PC-3 (cell line): ENCODE data around the gene NECAB2.
"Not testable (repeated sequence)": the region's sequence is repeated elsewhere in the genome, so short reads cannot be mapped to it uniquely, and the experiment has no call there.

Experiments used
- EZH2phosphoT487 ChIP-seq: fragments of 300-600 bp; sonication (generic); IDR thresholded peaks from 2 replicates; pipeline ENCODE4 v1.6.1; 2018; ENCODE audit warnings: mild to moderate bottlenecking, antibody characterized with exemption, low read length, borderline replicate concordance
- TF ChIP-seq, protein P1 (sequence below): fragments of 300-600 bp; sonication (generic); conservative IDR thresholded peaks from 2 replicates; pipeline ENCODE4 v1.5.1; 2017; ENCODE audit warnings: antibody characterized with exemption, low read depth, mild to moderate bottlenecking, low read length

DNA sequence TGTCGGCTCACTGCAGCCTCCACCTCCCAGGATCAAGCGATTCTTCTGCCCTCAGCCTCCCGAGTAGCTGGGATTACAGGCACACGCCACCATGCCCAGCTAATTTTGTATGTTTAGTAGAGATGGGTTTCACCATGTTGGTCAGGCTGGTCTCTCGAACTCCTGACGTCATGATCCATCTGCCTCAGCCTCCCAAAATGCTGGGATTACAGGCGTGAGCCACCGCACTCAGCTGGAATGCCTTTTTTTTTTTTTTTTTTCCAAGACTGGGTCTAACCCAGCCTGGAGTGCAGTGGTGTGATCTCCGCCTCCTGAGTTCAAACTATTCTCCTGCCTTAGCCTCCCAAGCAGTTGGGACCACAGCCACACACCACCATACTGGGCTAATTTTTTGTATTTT is 26.5 kb upstream of the NECAB2 start:
- TF ChIP-seq, protein P1, sequence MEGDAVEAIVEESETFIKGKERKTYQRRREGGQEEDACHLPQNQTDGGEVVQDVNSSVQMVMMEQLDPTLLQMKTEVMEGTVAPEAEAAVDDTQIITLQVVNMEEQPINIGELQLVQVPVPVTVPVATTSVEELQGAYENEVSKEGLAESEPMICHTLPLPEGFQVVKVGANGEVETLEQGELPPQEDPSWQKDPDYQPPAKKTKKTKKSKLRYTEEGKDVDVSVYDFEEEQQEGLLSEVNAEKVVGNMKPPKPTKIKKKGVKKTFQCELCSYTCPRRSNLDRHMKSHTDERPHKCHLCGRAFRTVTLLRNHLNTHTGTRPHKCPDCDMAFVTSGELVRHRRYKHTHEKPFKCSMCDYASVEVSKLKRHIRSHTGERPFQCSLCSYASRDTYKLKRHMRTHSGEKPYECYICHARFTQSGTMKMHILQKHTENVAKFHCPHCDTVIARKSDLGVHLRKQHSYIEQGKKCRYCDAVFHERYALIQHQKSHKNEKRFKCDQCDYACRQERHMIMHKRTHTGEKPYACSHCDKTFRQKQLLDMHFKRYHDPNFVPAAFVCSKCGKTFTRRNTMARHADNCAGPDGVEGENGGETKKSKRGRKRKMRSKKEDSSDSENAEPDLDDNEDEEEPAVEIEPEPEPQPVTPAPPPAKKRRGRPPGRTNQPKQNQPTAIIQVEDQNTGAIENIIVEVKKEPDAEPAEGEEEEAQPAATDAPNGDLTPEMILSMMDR, result not testable (repeated sequence)
- TF ChIP-seq EZH2phosphoT487, result not testable (repeated sequence)
